ENCODE measurements around the gene ZBTB47.

ZBTB47 gene

GRCh38 chr3:42653560-42654330 is at the start of gene ZBTB47:
Gene ZBTB47, plus strand, starts transcription at chr3:42653697. Its CDS starts 4,659 bp downstream, at chr3:42658356.
- peak; percentile 70 for DNase-seq

DNA sequence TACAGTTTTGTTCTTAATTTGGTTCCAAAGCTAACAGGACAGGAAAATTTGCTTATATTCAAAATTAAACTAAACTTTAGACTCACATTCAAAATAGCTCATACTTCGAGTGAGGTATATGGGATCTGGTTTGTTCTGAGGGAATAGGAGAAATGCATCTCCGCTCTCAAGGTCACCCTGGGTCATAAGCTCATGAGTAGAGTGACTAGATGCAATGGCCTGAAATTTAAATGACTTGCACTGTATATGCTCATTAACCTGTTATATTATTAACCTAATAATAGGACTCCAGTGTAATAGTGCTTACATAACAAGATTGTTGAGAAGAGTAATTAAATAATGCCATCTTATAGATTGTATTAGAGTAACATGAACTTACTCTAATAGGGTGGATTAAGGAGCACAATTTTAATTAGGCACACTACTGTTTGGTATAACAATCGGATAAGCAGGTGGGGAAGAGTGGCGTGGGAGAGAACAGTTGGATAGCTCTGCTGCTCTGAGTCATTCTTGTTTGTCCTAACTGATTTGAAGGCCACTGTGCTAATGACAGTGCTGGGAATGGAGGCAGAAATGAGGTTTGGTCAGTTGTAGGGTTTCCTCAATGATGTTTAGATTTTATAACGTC is 47.8 kb upstream of the ZBTB47 start:
- no peak for DNase-seq

GRCh38 chr3:42608581-42608980 is 44.9 kb upstream of the ZBTB47 start:
- DNase-seq, result no peak

- DNase-seq, result no peak
Measured at GRCh38 chr3:42610976-42611375, 42.5 kb upstream of the ZBTB47 start.

GRCh38 chr3:42612217-42612616 is 41.3 kb upstream of the ZBTB47 start:
- DNase-seq, result no peak

DNA sequence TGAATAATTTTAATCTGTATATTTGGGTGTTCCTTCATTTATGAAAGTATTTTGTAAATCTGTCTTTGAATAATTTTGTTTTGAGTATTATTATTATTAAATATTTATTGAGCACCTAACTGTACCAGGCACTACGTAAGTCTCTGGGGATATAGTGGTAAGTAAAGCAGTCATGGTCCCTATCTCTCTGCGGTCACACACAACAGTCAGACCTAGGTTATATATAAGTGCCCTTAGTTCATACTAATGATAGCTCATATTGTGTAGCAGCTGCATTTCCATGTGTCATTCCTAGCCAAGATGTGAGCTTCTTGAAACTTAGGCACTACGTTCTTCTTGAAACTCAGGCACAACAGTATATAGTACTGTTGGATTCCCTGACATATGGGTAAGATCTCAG is 40.6 kb upstream of the ZBTB47 start:
- no peak for DNase-seq

DNA sequence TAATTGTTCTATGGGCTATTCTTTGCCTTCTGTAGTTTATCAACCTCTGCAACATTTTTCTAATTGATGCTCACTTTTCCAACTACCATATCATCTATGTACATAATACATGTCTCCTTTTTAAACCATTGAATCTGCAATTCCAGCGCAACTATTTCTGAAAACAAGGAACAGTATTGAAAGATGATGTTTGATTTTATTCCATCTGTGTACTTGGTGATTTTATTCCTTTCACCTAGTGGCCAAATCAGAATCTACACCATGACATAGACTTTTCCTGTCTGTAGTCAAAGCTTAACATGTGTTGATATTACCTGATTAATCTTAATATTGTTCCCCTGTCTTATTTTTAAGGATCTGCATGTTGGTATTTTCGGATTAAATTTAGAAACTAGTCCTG is 40.0 kb upstream of the ZBTB47 start:
- DNase-seq, result no peak

DNA sequence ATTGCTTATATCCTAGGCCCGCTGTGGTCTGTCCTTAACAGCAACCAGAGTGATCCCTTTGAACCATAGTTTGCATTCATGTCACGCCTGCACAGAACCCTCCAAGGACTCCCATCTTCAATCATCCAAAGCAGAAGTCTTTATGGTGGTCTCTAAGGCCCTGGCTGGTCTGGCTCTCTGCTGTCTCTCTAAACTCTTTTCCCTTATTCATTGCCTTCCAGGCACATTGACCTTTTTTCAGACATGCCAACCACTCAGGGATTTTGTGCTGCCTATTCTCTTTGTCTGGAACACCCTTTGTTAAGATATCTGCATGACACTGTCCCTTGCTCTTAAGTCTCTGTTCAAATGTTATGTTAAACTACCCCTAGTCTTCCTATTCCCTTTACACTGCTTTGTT is 21.9 kb upstream of the ZBTB47 start:
- DNase-seq, result no peak

DNA sequence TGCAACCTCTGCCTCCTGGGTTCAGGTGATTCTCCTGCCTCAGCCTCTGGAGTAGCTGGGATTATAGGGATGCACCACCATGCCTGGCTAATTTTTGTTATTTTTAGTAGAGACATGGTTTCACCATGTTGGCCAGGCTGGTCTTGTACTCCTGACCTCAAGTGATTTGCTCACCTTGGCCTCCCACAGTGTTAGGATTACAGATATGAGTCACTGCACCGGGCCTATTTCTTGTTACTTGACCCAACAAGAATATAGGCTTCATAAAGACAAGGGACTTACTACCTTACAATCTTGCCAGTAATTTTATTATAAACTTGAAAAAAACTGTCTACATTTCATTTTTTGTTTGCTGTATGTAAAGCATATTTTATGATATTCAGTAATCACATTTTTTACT is 21.4 kb upstream of the ZBTB47 start:
- no peak for DNase-seq

- DNase-seq, result no peak
Measured at GRCh38 chr3:42633544-42633943, 20.0 kb upstream of the ZBTB47 start.

DNA sequence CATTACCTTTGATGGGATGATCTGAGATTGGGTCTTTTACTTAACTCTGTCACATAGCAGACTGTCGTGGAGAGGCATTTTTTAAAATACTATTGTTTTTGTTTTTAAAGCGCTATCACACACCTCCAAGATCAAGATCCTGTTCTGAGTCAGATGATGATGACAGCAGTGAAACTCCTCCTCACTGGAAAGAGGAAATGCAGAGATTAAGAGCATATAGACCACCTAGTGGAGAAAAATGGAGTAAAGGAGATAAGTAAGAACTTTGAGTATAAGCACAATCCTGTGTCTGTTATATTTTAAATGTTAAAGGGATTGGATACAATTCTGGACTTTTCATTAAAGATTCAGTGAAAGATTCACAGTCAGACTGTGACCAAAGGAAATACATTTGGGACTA is 18.4 kb upstream of the ZBTB47 start:
- DNase-seq, result no peak

GRCh38 chr3:42637001-42637400 is 16.5 kb upstream of the ZBTB47 start:
- DNase-seq, result no peak

- DNase-seq, result no peak
Measured at GRCh38 chr3:42638339-42638842, 15.1 kb upstream of the ZBTB47 start.

- no peak for DNase-seq
Measured at GRCh38 chr3:42639192-42639591, 14.3 kb upstream of the ZBTB47 start.

DNA sequence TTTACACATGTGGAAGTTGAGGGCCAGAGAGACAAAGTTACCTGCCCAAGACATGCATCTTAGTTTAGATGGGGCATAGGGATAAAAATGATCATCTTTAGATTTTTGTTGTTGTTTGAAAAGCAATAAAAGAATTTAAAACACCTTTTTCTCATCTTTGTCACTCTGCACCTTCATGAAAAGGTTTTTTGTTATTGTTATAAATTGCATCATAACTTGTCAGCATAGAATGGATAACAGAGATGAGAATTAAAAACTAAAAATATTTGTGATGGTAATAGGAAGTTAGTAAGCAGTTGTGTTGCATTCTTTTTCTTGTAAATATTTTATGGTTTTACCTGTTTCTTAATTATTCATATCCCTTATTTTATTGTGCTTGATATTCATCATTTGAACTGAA is 13.4 kb upstream of the ZBTB47 start:
- DNase-seq, result no peak

DNA sequence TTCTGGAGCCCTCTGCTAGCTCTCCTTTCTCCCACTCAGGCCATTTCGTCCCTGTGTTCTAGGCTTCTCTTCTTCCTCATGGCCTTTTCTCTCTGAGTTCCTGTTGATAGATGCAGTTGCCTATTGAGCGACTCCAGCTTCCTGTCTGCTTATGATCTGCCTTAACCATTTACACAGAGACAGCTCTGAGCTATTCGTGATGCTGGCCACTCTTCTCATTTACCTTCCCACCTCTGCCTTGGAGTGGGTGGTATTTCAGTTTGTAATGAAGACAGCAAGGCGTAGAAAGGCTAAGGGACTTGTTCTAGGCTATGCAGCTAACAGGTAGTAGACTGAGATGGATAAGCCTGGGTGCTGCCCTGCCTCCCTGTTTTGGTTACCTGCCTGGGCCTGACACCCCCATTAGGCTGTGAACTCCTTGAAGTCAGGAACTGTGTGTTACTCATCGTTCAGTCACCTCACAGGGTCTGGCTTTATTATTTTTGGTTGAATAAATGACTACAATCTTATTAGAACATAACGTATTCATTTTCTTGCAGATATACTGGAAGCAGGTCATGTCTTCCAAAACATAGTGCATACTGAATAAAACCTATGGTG is 12.6 kb upstream of the ZBTB47 start:
- no peak for DNase-seq

- DNase-seq, result peak; percentile 56
Measured at GRCh38 chr3:42647821-42648459, 5.6 kb upstream of the ZBTB47 start.

DNA sequence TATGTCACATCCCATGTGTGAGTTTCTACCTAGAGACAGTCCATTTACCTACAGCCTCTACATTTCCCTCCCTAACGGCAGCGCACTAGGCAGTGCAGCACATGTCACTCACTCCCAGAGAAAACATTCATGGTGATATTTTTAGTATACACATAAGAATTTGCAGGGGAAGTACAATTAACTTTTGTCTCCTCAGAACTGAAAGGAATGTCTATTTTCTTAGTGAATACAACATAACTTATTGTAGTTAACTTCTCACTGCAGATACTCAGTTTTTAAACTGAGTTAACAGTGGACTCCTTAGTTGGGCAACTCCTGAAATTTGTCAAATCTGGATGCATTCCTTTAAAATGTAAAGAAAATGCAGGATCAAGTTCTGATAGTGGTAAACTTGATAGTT is 4.5 kb upstream of the ZBTB47 start:
- no peak for DNase-seq

- no peak for DNase-seq
Measured at GRCh38 chr3:42649783-42650182, 3.7 kb upstream of the ZBTB47 start.

DNA sequence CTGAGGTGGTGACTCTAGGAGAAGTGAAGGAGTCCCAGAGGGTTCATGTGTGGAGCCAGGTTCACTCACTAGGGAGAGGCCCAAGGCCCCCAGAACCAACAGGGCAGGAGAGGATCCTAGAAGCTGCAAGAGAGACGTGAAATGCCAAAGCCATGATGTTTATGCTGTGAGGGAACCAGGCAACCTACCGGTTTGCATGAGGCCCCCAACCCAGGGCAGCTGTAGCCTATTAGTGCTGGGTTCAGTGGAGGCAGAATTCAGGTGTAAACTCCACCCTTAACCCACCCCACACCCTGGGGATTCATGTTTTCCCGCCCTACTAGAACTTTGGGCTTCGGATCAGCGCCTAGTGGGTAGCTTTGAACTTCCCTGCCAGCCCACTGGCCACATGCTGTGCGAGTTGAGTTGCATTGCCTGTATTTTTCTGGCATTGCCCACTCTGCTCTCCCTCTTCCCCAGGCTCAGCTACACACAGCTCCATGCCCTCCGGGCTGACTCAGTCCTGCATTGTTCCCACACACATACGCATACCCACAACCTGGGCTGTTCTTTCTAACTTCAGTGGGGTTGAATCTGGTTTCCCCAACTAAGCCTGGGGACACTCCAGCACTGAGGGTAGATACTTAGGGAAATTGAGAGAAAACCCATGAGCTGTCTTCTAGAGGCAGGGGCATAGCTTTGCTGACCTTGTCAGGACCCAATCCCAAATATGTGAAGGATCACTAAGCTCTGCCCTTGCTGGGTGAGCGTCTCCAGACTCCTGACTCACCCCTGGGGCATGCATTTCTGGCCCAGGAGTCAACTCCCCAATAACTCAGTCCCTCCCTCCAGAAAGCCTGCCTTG is 2.0 kb upstream of the ZBTB47 start:
- peak; percentile 91 for DNase-seq

GRCh38 chr3:42652251-42652610 is 1.3 kb upstream of the ZBTB47 start:
- DNase-seq, result no peak

DNA sequence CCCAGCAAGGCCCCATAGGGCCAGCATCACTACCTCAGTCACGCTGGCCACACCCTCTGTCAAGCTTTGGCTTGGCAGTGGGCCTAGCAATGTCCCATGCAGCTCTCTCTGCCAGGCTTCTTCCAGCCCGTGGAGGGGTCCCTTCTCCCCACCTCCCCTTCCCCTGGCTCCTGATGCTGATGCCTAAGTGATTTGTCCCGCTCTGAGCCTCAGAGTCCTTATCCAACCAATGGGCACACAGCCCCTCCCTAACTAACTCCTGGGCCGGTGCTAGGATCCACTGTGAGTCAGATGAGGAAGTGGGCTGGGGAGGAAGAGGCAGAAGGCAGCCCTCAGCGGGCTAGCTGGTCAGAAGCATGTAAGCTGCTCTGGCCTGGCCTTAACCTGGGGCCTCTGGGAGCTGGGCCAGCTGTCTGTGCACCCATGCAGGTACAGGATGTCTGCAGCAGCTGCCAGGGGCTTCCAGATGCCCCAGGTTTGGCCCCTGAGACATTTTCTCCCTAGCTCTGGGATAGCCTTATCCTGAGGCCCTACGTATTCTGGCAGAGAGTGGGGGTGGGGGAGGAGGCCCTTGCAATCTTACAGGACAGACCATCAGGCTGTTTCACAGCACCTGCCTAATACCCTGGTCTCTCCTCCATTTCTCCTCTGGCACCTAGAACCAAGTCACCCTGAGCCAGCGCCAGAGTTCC is 740 bp upstream of the ZBTB47 start:
- peak; percentile 92 for DNase-seq

Measured in islet precursor cell (in vitro differentiated cells).